Activated naive CD8-positive, alpha-beta T cell treated with anti-CD3 and anti-CD28 coated beads, Interleukin-2, amount 50 U/mL, for 24 hours (primary cell): ENCODE results near the gene WDR70.
"Not testable (repeated sequence)": the region's sequence is repeated elsewhere in the genome, so short reads cannot be mapped to it uniquely, and the experiment has no call there.

Source experiments
- ATAC-seq: fragments of 150-1000 bp; cut with Tn5 transposase; one replicate; pipeline ENCODE4 v1.10.0; 2021
- DNase-seq: peaks from one replicate; pipeline ENCODE4 v3.0.0; 2021
- H3K27ac Mint-ChIP-seq: one replicate; pipeline ENCODE4 v1.8.0; 2021; ENCODE audit warnings: mild to moderate bottlenecking, mixed read lengths
- H3K27me3 Mint-ChIP-seq: one replicate; pipeline ENCODE4 v1.8.0; 2021; ENCODE audit warnings: mixed read lengths
- H3K36me3 Mint-ChIP-seq: one replicate; pipeline ENCODE4 v1.8.0; 2021; ENCODE audit warnings: low read depth, mixed read lengths
- H3K4me1 Mint-ChIP-seq: one replicate; pipeline ENCODE4 v1.8.0; 2021; ENCODE audit warnings: mixed read lengths
- H3K4me3 Mint-ChIP-seq: one replicate; pipeline ENCODE4 v1.8.0; 2021; ENCODE audit warnings: mild to moderate bottlenecking, moderate library complexity, mixed read lengths
- H3K9me3 Mint-ChIP-seq: one replicate; pipeline ENCODE4 v1.8.0; 2021; ENCODE audit warnings: mixed read lengths

WDR70 gene

DNA sequence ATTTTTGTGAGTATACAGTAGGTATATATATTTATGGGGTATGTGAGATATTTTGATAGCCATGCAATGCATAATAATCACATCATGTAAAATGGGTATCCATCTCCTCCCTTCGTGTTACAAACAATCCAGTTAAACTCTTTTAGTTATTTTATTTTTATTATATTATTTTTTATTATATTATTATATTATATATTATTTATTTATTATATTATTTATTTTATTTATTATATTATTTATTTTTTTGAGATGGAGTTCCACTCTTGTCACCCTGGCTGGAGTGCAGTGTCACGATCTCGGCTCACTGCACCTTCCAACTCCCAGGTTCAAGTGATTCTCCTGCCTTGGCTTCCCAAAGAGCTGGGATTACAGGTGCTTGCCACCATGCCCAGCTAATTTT is 138.6 kb downstream of the WDR70 start:
- no peak for ATAC-seq
- Mint-ChIP-seq H3K27me3 (no peaks in the 10 kb centered on the region), H3K4me1 (no peaks in the 10 kb centered on the region), H3K9me3 (peaks cover 6% of the 10 kb centered on the region), H3K27ac (no peak overlapping the region), H3K36me3 (peaks cover 38% of the 10 kb centered on the region), H3K4me3 (no peak overlapping the region)
- DNase-seq: no peak

DNA sequence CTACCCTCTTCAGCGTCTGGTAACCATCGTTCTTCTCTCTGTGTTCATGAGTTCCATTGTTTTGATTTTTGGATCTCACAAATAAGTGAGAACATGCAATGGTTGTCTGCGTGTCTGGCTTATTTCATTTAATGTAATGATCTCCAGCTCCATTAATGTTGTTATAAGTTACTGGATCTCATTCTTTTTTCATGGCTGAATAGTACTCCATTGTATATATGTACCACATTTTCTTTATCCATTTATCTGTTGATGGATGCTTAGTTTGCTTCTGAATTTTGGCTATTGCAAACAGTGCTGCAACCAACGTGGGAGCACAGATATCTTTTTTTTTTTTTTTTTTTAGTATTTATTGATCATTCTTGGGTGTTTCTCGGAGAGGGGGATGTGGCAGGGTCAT is 139.2 kb downstream of the WDR70 start:
- not testable (repeated sequence) for H3K4me1 Mint-ChIP-seq, H3K4me3 Mint-ChIP-seq, H3K27me3 Mint-ChIP-seq, H3K27ac Mint-ChIP-seq, ATAC-seq, H3K9me3 Mint-ChIP-seq, DNase-seq
- H3K36me3 Mint-ChIP-seq: peaks cover 35% of the 10 kb centered on the region

DNA sequence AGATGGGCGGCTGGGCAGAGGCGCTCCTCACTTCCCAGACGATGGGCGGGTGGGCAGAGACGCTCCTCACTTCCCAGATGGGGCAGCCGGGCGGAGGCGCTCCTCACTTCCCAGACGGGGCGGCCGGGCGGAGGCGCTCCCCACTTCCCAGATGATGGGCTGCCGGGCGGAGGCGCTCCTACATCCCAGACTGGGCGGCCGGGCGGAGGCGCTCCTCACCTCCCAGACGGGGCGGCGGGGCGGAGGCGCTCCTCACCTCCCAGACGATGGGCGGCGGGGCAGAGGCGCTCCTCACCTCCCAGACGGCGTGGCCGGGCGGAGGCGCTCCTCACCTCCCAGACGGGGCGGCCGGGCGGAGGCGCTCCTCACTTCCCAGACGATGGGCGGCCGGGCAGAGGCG is 140.2 kb downstream of the WDR70 start:
- no peaks in the 10 kb centered on the region for H3K4me1 Mint-ChIP-seq
- DNase-seq (no peak), ATAC-seq (no peak)
- H3K27me3 Mint-ChIP-seq: no peaks in the 10 kb centered on the region
- H3K36me3 Mint-ChIP-seq: peaks cover 42% of the 10 kb centered on the region
- H3K4me3 Mint-ChIP-seq: no peak overlapping the region
- H3K27ac Mint-ChIP-seq: no peak overlapping the region
- peaks cover 11% of the 10 kb centered on the region for H3K9me3 Mint-ChIP-seq

DNA sequence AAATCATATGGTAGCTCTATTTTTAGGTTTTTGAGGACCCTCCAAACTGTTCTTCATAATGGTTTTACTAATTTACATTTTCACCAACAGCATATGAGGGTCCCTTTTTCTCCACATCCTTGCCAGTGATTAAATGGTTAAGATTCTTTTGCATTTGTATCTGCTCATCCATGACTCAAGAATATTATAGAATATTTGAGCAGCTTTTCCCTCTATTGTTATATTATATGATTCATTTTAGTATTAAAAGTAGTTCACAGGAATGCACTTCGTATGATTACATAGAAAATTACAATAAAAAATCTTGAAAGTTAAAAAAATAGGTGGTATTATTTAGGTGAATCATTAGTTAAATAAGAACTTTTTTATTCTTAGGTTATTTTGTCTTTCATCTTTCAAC is 140.7 kb downstream of the WDR70 start:
- no peak for ATAC-seq
- peaks cover 42% of the 10 kb centered on the region for H3K36me3 Mint-ChIP-seq
- no peak overlapping the region for H3K4me3 Mint-ChIP-seq
- H3K27me3 Mint-ChIP-seq: no peaks in the 10 kb centered on the region
- no peak overlapping the region for H3K27ac Mint-ChIP-seq
- no peak for DNase-seq
- no peaks in the 10 kb centered on the region for H3K4me1 Mint-ChIP-seq
- H3K9me3 Mint-ChIP-seq: peaks cover 11% of the 10 kb centered on the region

DNA sequence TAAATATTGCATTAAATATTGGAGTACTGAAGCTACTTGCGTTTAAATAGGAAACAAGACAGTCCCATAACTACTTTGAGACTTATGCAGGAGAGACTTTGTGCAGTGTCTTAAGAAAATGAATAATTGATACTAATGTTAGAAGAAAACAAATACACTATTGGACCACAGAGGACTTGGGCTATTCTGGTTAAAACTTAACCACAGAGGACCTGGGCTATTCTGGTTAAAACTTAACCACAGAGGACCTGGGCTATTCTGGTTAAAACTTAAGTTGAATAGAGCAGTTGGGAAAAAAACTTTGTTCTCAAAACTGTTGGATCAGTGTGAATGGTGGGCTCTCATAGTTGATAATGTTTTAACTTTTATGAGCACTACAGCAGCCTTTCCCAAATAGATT is 141.7 kb downstream of the WDR70 start:
- Mint-ChIP-seq H3K27me3 (no peaks in the 10 kb centered on the region), H3K4me1 (no peaks in the 10 kb centered on the region), H3K27ac (no peak overlapping the region), H3K9me3 (peaks cover 11% of the 10 kb centered on the region), H3K4me3 (no peak overlapping the region), H3K36me3 (peaks cover 38% of the 10 kb centered on the region)
- ATAC-seq (no peak), DNase-seq (no peak)

DNA sequence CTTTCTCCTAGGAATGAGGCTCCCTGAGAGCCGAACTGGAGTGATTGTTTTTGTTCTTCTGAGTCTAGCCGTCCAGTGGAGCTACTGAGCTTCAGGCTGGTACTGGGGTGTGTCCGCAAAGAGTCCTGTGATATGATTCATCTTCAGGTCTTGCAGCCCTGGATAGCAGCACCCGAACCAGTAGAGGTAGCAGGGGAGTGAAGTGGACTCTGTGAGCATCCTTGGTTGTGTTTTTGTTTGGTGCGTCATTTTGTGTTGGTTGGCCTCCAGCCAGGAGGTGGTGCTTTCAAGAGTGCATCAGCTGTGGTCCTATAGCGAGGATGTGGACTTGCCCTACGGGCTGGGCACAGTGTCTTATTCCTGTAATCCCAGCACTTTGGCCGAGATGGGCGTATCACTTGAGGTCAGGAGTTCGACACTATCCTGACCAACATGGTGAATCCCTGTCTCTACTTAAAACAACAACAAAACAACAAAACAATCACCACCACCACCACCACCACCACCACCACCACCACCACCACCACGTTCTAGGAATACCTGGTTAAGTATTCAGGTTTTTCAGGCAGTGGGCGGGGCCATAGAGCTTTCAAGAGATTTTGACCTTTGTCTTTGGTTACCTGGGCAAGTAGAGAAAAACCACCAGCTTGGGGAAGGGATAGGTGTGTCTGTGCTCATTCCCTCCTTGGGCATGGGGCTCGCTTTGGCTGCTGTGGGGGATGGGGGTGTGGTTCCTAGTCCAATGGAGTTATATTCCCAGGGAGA is 154.0 kb downstream of the WDR70 start:
- no peak for DNase-seq
- H3K27ac Mint-ChIP-seq: no peak overlapping the region
- H3K9me3 Mint-ChIP-seq: peaks cover 28% of the 10 kb centered on the region
- peaks cover 30% of the 10 kb centered on the region for H3K36me3 Mint-ChIP-seq
- no peak overlapping the region for H3K4me3 Mint-ChIP-seq
- H3K27me3 Mint-ChIP-seq: no peaks in the 10 kb centered on the region
- no peaks in the 10 kb centered on the region for H3K4me1 Mint-ChIP-seq
- no peak for ATAC-seq

DNA sequence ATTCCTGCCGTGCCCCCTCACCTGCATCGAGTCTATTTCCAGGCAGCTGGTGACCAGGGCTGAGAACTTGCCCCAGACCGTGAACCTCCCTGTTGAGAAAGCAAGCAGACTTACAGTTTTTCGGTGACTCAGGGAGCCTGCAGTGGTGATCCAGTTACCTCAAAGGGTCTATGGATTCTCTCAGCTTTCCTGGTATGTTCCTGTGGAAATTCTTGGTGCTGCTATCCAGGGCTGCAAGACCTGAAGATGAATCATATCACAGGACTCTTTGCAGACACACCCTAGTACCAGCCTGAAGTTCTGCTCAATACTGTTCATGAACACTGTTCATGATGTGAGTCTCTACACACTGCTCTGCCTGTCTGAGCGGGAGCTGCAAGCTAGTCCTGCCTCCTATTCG is 154.7 kb downstream of the WDR70 start:
- no peak for DNase-seq
- peaks cover 25% of the 10 kb centered on the region for H3K9me3 Mint-ChIP-seq
- no peaks in the 10 kb centered on the region for H3K27me3 Mint-ChIP-seq
- H3K36me3 Mint-ChIP-seq: peaks cover 31% of the 10 kb centered on the region
- ATAC-seq: no peak
- no peak overlapping the region for H3K27ac Mint-ChIP-seq
- H3K4me3 Mint-ChIP-seq: no peak overlapping the region
- no peaks in the 10 kb centered on the region for H3K4me1 Mint-ChIP-seq

DNA sequence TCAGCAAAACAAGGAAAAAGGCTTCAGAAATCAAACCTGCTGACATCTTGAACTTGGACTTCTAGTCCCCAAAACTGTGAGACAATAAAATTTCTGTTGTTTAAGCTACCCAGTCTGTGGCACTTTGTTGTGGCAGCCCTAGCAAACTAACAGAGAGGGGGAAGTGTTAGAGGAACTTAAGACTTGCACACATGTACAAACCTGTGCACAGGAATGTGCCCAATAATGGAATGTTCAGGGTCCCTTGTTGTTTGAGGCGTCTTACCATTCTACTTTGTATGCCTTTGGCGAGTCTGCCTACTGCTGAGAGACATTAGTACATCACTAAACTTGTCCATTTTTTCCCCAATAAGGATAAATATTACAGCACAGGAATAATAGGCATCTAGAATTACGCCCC is 160.3 kb downstream of the WDR70 start:
- Mint-ChIP-seq H3K9me3 (no peaks in the 10 kb centered on the region), H3K4me1 (no peaks in the 10 kb centered on the region), H3K36me3 (peaks cover 7% of the 10 kb centered on the region), H3K27me3 (no peaks in the 10 kb centered on the region), H3K27ac (no peak overlapping the region), H3K4me3 (no peak overlapping the region)
- ATAC-seq (no peak), DNase-seq (no peak)

DNA sequence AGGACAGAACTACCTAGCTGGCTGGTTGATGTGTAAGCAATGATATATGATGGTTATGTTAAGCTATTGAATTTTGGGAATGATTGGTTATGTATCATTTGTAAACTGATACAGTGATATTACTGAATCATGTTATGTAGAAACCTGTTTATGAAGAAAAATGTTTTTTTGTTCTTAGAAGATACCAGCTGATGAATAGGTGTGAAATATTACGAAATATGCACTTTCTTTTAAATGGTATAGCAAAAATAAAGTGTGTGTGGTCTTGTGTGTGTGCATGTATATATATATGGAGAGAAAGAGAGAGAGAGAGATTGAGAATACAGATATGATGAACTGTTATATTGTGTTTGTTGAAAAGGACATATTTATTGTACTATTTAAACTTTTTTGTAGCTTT is 164.1 kb downstream of the WDR70 start:
- peaks cover 3% of the 10 kb centered on the region for H3K36me3 Mint-ChIP-seq
- DNase-seq (no peak), ATAC-seq (no peak)
- H3K4me3 Mint-ChIP-seq: no peak overlapping the region
- no peak overlapping the region for H3K27ac Mint-ChIP-seq
- no peaks in the 10 kb centered on the region for H3K4me1 Mint-ChIP-seq
- H3K9me3 Mint-ChIP-seq: peaks cover 7% of the 10 kb centered on the region
- H3K27me3 Mint-ChIP-seq: no peaks in the 10 kb centered on the region

DNA sequence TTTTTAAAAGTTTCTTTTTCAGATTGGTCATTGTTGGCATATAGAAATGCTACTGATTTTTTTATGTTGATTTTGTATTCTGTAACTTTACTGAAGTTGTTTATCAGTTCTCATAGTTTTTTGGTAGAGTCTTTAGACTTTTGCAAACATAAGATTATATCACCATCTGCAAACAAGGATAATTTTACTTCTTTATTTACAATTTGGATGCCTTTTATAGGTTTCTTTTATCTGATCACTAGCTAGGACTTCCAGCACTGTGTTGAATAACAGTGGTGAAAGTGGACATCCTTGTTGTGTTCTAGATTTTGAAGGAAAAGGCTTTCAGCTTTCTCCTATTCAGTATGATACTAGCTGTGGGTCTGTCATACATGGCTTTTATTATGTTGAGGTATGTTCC is 170.3 kb downstream of the WDR70 start:
- H3K4me1 Mint-ChIP-seq: peaks cover 5% of the 10 kb centered on the region
- DNase-seq (no peak), ATAC-seq (no peak)
- H3K27ac Mint-ChIP-seq: no peak overlapping the region
- H3K27me3 Mint-ChIP-seq: no peaks in the 10 kb centered on the region
- no peak overlapping the region for H3K4me3 Mint-ChIP-seq
- H3K36me3 Mint-ChIP-seq: peaks cover 7% of the 10 kb centered on the region
- H3K9me3 Mint-ChIP-seq: peaks cover 8% of the 10 kb centered on the region

DNA sequence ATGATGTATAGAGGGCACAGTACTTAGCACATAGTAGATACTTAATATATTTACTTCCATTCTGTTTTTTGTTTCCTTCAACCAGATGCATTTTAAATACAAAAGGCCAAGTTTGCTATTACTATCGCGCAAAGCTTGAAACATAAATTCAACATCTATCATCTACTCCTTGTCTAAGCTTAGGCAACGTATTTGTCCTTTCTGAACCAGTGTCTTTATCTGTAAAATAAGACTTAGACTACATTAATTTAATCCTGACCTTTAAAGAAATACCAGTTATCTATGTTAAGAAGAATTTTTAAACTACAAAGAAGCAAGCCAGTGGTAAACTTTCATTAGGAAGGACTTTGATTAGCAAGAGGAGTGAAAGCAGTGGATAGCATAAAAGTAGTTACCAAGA is 173.0 kb downstream of the WDR70 start:
- peaks cover 8% of the 10 kb centered on the region for H3K9me3 Mint-ChIP-seq
- DNase-seq (no peak), ATAC-seq (no peak)
- H3K27ac Mint-ChIP-seq: no peak overlapping the region
- no peaks in the 10 kb centered on the region for H3K27me3 Mint-ChIP-seq
- peaks cover 5% of the 10 kb centered on the region for H3K4me1 Mint-ChIP-seq
- H3K4me3 Mint-ChIP-seq: no peak overlapping the region
- H3K36me3 Mint-ChIP-seq: peaks cover 7% of the 10 kb centered on the region

DNA sequence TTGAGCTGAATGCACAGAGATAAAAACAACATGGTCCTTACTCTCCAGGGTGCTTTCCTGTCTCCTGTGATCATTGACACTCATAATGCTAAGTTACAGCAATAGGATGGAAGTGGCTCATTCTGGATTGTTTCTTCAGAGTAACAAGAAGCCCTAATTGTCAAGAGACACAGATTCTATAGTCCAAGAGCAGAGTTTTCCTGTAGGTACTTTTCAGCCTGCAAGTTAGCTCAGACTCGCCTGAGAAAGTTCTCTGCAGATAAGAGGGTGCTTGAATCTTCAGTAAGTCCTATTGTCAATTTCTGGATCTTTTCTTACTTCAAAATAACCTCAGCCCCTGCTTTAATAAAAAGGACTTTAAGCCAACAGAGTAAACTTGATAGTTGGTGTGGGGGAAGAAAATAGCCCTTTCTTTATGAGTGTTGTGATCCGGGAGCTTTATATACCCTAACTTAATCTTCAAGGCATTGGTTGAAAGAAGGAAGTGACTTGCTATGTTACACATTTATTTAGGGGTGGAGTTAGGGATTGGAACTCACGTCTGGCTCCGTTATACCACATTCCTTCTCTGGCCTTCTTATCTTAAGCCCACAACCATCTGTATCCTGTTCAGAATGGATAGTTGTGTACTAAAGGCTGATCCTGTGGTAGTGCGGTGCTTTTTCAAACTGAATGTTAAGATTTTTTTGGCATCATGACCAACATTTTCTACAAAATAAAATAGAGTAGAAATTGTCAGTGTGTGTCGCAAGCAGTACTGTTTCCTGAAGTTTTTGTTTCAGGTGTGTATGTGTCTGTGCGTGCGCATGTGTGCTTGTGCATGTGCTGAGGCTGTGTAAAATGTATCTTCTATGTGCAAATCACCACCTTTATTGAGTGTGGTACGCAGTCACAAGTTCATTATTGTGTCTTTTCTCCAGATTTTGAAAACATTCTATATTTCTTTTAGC is 173.9 kb downstream of the WDR70 start:
- Mint-ChIP-seq H3K36me3 (peaks cover 7% of the 10 kb centered on the region), H3K27ac (no peak overlapping the region), H3K27me3 (no peaks in the 10 kb centered on the region), H3K9me3 (peaks cover 2% of the 10 kb centered on the region), H3K4me3 (no peak overlapping the region), H3K4me1 (peaks cover 5% of the 10 kb centered on the region)
- ATAC-seq: no peak
- DNase-seq: no peak

DNA sequence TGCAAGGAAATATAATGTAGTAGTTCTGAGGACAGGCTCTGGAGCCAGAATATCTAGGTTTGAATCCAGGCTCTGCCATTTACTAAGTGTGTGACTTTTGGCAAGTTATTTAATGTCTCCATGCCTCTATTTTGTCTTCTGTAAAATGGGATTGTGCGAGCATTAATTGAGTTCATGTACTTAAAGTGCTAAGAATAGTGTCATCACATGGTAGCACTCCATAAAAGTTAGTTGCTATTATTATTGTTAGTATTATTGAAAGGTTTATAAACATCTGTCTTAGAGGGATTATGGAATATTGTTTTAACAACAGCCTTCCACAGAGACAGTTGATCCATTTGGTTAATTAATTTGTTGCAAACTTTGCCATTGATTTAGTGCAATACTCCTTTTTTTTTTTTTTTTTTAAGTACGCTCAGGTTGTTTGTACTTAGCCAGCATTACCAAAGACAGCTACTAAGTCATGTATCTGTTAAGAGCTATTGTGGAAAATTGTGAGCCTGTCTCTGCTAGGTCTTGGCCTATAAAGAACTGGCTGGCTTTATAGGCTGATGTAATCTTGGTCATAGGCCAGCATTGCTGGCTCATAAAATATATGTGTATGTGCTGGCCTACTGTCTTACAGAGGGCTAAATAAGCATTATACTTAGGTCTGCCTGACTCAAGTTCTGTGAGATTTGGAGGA is 174.7 kb downstream of the WDR70 start:
- DNase-seq (no peak), ATAC-seq (no peak)
- Mint-ChIP-seq H3K9me3 (no peaks in the 10 kb centered on the region), H3K27ac (no peak overlapping the region), H3K4me1 (peaks cover 5% of the 10 kb centered on the region), H3K27me3 (no peaks in the 10 kb centered on the region), H3K4me3 (no peak overlapping the region), H3K36me3 (peaks cover 8% of the 10 kb centered on the region)

DNA sequence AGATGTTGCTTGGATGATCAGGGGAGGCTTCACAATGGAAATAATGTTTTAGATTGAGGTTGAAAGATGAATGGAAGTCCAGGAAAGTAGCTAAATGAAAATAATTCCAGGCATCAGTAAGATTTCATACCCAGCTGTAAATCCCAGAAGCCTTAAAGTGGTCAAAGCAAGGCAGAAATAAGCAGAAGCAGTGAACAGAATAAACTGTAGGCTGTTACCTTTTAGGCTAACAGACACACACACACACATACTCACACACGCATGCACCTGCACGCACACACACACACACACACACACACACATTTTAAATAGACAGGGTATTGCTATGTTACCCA is 175.3 kb downstream of the WDR70 start:
- peaks cover 5% of the 10 kb centered on the region for H3K4me1 Mint-ChIP-seq
- peaks cover 7% of the 10 kb centered on the region for H3K36me3 Mint-ChIP-seq
- no peaks in the 10 kb centered on the region for H3K9me3 Mint-ChIP-seq
- ATAC-seq: no peak
- DNase-seq: no peak
- H3K27me3 Mint-ChIP-seq: no peaks in the 10 kb centered on the region
- H3K27ac Mint-ChIP-seq: no peak overlapping the region
- H3K4me3 Mint-ChIP-seq: no peak overlapping the region

DNA sequence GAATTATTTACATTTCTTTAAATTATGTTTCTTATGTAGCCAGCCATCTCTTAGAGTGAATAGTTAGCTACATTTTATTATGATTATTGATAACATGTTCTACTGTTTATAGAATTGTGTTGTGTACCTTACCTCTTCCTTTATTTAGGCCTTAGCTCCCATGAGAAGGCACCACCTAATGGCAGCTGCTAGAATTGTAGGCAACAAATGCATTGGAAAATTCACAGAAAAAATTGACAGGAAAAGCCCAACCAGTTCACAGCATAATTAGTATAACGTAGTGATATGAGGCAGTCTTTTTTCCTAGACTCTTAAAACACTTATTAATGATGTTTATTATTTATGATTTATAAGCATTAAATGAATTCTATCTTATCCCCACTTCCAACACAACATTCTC is 175.8 kb downstream of the WDR70 start:
- H3K27me3 Mint-ChIP-seq: no peaks in the 10 kb centered on the region
- ATAC-seq (no peak), DNase-seq (no peak)
- H3K4me3 Mint-ChIP-seq: no peak overlapping the region
- H3K9me3 Mint-ChIP-seq: no peaks in the 10 kb centered on the region
- no peak overlapping the region for H3K27ac Mint-ChIP-seq
- peaks cover 5% of the 10 kb centered on the region for H3K4me1 Mint-ChIP-seq
- H3K36me3 Mint-ChIP-seq: peaks cover 7% of the 10 kb centered on the region
